Activated naive CD8-positive, alpha-beta T cell treated with anti-CD3 and anti-CD28 coated beads for 36 hours (primary cell): Measurements from ENCODE around the gene PRIMA1. TPM values are rescaled to one million over a fixed set of nuclear protein-coding genes. Genes with fewer than 3 reads are reported as not detected.
"Not testable (repeated sequence)": the region's sequence is repeated elsewhere in the genome, so short reads cannot be mapped to it uniquely, and the experiment has no call there.

Experiments
- DNase-seq: peaks from one replicate; pipeline ENCODE4 v3.0.0; 2021
- H3K27ac Mint-ChIP-seq: one replicate; pipeline ENCODE4 v1.8.0; 2022; ENCODE audit warnings: mild to moderate bottlenecking, moderate library complexity, mixed read lengths
- H3K27me3 Mint-ChIP-seq: one replicate; pipeline ENCODE4 v1.8.0; 2022; ENCODE audit warnings: mild to moderate bottlenecking, mixed read lengths
- H3K36me3 Mint-ChIP-seq: one replicate; pipeline ENCODE4 v1.8.0; 2021; ENCODE audit warnings: mild to moderate bottlenecking, mixed read lengths
- H3K4me1 Mint-ChIP-seq: one replicate; pipeline ENCODE4 v1.8.0; 2021; ENCODE audit warnings: mixed read lengths
- H3K4me3 Mint-ChIP-seq: one replicate; pipeline ENCODE4 v1.8.0; 2022; ENCODE audit warnings: mild to moderate bottlenecking, moderate library complexity, mixed read lengths
- H3K9me3 Mint-ChIP-seq: one replicate; pipeline ENCODE4 v1.8.0; 2022; ENCODE audit warnings: mixed read lengths
- total RNA-seq, 2 experiments: library from RNA; stranded (reverse); gene quantifications; one replicate each; pipeline ENCODE4 v1.2.3, GENCODE V29; 2021

Gene PRIMA1, protein sequence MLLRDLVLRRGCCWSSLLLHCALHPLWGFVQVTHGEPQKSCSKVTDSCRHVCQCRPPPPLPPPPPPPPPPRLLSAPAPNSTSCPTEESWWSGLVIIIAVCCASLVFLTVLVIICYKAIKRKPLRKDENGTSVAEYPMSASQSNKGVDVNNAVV
- total RNA-seq = not detected

DNA sequence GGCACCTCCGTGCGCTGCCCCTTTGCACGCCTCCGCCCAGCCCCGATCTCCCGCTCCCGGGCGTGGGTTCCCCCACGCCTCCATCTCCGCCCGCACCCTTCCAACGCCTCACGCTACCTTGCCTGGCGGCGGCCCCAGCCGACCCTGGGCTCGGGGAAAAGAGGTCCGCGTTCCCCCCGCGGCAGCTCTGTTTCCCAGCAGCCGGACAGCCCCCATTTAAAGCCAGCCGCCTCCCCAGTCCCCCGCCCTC is at the start of gene PRIMA1:
Gene PRIMA1 (minus strand): TSS at position 193 of the 250 bp plus-strand sequence. CDS start 767 bp downstream, outside the sequence.
- Mint-ChIP-seq H3K27me3 (peaks cover 53% of the 10 kb centered on the region), H3K4me1 (no peaks in the 10 kb centered on the region), H3K27ac (no peak within 1 kb of the TSS), H3K4me3 (no peak within 1 kb of the TSS), H3K36me3 (no peaks in the 10 kb centered on the region), H3K9me3 (no peaks in the 10 kb centered on the region)
- peak; percentile 2 for DNase-seq

GRCh38 chr14:93834699-93835371 is 46.5 kb upstream of the PRIMA1 start:
- Mint-ChIP-seq H3K27me3 (peaks cover 5% of the 10 kb centered on the region), H3K36me3 (no peaks in the 10 kb centered on the region), H3K4me1 (peaks cover 4% of the 10 kb centered on the region), H3K4me3 (no peak overlapping the region), H3K9me3 (peaks cover 2% of the 10 kb centered on the region), H3K27ac (no peak overlapping the region)
- no peak for DNase-seq

GRCh38 chr14:93832665-93833064 is 44.4 kb upstream of the PRIMA1 start:
- H3K4me1 Mint-ChIP-seq = no peaks in the 10 kb centered on the region
- H3K9me3 Mint-ChIP-seq = peaks cover 2% of the 10 kb centered on the region
- H3K27ac Mint-ChIP-seq = no peak overlapping the region
- no peak for DNase-seq
- H3K27me3 Mint-ChIP-seq = peaks cover 9% of the 10 kb centered on the region
- H3K36me3 Mint-ChIP-seq = no peaks in the 10 kb centered on the region
- no peak overlapping the region for H3K4me3 Mint-ChIP-seq

DNA sequence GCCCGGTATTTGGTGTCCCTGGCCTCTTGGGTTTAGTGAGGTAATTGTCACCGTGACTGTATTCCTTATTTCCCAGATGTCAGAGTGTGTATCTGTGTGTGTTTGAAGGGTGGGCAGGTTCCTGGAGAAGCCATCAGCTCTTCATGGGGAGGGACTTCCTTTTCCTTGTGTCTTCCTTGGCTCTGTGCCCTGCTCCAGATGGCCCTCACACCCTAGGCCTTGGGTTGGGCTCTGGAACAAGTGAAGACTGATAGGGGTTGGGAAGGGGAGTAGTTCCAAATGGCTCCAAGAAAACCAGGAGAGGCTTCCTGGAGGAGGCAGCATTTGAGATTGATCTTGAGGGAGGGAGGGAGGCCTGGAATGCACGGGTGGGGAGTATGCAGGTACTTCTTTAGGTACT is 43.8 kb upstream of the PRIMA1 start:
- H3K36me3 Mint-ChIP-seq = no peaks in the 10 kb centered on the region
- H3K27me3 Mint-ChIP-seq = peaks cover 11% of the 10 kb centered on the region
- no peak for DNase-seq
- H3K4me3 Mint-ChIP-seq = no peak overlapping the region
- H3K9me3 Mint-ChIP-seq = peaks cover 2% of the 10 kb centered on the region
- H3K4me1 Mint-ChIP-seq = no peaks in the 10 kb centered on the region
- no peak overlapping the region for H3K27ac Mint-ChIP-seq

GRCh38 chr14:93830753-93831461 is 42.6 kb upstream of the PRIMA1 start:
- H3K4me1 Mint-ChIP-seq = no peaks in the 10 kb centered on the region
- H3K27ac Mint-ChIP-seq = no peak overlapping the region
- peaks cover 17% of the 10 kb centered on the region for H3K27me3 Mint-ChIP-seq
- no peaks in the 10 kb centered on the region for H3K9me3 Mint-ChIP-seq
- no peaks in the 10 kb centered on the region for H3K36me3 Mint-ChIP-seq
- no peak for DNase-seq
- no peak overlapping the region for H3K4me3 Mint-ChIP-seq

GRCh38 chr14:93829839-93830481 is 41.7 kb upstream of the PRIMA1 start:
- Mint-ChIP-seq H3K27ac (no peak overlapping the region), H3K4me1 (no peaks in the 10 kb centered on the region), H3K27me3 (peaks cover 20% of the 10 kb centered on the region), H3K9me3 (no peaks in the 10 kb centered on the region), H3K36me3 (no peaks in the 10 kb centered on the region), H3K4me3 (no peak overlapping the region)
- no peak for DNase-seq

- Mint-ChIP-seq H3K36me3 (no peaks in the 10 kb centered on the region), H3K4me3 (no peak overlapping the region), H3K27ac (no peak overlapping the region), H3K4me1 (no peaks in the 10 kb centered on the region), H3K27me3 (peaks cover 17% of the 10 kb centered on the region), H3K9me3 (no peaks in the 10 kb centered on the region)
- no peak for DNase-seq
These were observed 36.9 kb upstream of the PRIMA1 start for GRCh38 chr14:93825235-93825553.

GRCh38 chr14:93824518-93825234 is 36.4 kb upstream of the PRIMA1 start:
- H3K36me3 Mint-ChIP-seq = no peaks in the 10 kb centered on the region

GRCh38 chr14:93824076-93824475 is 35.8 kb upstream of the PRIMA1 start:
- Mint-ChIP-seq H3K27ac (no peak overlapping the region), H3K9me3 (no peaks in the 10 kb centered on the region), H3K4me3 (no peak overlapping the region), H3K36me3 (no peaks in the 10 kb centered on the region), H3K27me3 (peaks cover 15% of the 10 kb centered on the region), H3K4me1 (no peaks in the 10 kb centered on the region)
- DNase-seq = no peak

More at GRCh38 chr14:93824518-93825234, 36.4 kb upstream of the PRIMA1 start:
- Mint-ChIP-seq H3K4me1 (no peaks in the 10 kb centered on the region), H3K27ac (no peak overlapping the region), H3K4me3 (no peak overlapping the region), H3K9me3 (no peaks in the 10 kb centered on the region), H3K27me3 (peaks cover 13% of the 10 kb centered on the region)
- DNase-seq = no peak

DNA sequence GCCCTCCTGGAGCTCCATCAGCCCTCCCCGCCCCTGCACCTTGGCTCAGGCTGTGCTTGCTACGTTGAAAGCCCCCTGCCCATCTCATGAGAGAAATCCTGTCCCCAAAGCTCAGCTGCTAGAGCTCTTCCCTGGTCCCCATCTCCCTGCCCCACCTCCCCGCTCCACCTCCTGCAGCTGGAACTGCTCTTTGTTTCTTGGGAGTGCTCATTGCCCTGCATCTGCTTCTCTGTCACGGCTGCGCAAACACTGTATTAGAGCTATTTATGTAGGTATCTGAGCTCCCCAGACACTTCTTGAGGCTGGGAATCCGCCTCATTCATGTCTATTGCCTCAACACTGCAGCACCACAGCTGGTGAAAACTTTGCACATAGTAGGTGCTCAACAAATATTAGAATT is 32.8 kb upstream of the PRIMA1 start:
- DNase-seq = no peak
- H3K4me3 Mint-ChIP-seq = no peak overlapping the region
- H3K27me3 Mint-ChIP-seq = peaks cover 10% of the 10 kb centered on the region
- no peaks in the 10 kb centered on the region for H3K9me3 Mint-ChIP-seq
- no peak overlapping the region for H3K27ac Mint-ChIP-seq
- no peaks in the 10 kb centered on the region for H3K36me3 Mint-ChIP-seq
- no peaks in the 10 kb centered on the region for H3K4me1 Mint-ChIP-seq

DNA sequence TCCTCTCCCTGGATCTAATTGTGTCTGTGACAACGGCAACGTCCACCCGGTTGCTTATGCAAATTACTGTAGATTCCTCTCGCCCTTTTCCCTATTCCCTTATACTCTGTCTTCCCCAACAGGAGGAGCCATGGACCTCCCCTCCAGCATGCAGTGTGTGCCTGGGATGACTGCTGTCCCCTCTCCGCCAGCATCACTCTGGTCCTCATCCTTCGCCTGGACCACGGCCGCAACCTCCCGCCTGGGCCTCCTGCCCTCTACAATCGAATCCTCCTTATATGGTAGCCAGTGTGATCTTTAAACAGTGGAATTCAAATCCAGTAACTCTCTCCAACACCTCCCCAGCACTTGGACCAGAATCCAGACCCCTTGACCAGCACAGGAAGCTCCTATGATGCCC is 30.6 kb upstream of the PRIMA1 start:
- H3K4me1 Mint-ChIP-seq = no peaks in the 10 kb centered on the region
- H3K27ac Mint-ChIP-seq = no peak overlapping the region
- no peak overlapping the region for H3K4me3 Mint-ChIP-seq
- no peak for DNase-seq
- H3K36me3 Mint-ChIP-seq = no peaks in the 10 kb centered on the region
- H3K9me3 Mint-ChIP-seq = peaks cover 16% of the 10 kb centered on the region
- peaks cover 6% of the 10 kb centered on the region for H3K27me3 Mint-ChIP-seq

- no peak overlapping the region for H3K4me3 Mint-ChIP-seq
- H3K36me3 Mint-ChIP-seq = no peaks in the 10 kb centered on the region
- no peak overlapping the region for H3K27ac Mint-ChIP-seq
- H3K9me3 Mint-ChIP-seq = peaks cover 31% of the 10 kb centered on the region
- DNase-seq = no peak
- H3K27me3 Mint-ChIP-seq = peaks cover 24% of the 10 kb centered on the region
- peaks cover 1% of the 10 kb centered on the region for H3K4me1 Mint-ChIP-seq
These were observed 23.4 kb upstream of the PRIMA1 start for GRCh38 chr14:93811676-93812075.

GRCh38 chr14:93811020-93811419 is 22.7 kb upstream of the PRIMA1 start:
- Mint-ChIP-seq H3K4me1 (peaks cover 1% of the 10 kb centered on the region), H3K27ac (no peak overlapping the region), H3K36me3 (no peaks in the 10 kb centered on the region), H3K27me3 (peaks cover 25% of the 10 kb centered on the region), H3K4me3 (no peak overlapping the region), H3K9me3 (peaks cover 31% of the 10 kb centered on the region)
- no peak for DNase-seq

DNA sequence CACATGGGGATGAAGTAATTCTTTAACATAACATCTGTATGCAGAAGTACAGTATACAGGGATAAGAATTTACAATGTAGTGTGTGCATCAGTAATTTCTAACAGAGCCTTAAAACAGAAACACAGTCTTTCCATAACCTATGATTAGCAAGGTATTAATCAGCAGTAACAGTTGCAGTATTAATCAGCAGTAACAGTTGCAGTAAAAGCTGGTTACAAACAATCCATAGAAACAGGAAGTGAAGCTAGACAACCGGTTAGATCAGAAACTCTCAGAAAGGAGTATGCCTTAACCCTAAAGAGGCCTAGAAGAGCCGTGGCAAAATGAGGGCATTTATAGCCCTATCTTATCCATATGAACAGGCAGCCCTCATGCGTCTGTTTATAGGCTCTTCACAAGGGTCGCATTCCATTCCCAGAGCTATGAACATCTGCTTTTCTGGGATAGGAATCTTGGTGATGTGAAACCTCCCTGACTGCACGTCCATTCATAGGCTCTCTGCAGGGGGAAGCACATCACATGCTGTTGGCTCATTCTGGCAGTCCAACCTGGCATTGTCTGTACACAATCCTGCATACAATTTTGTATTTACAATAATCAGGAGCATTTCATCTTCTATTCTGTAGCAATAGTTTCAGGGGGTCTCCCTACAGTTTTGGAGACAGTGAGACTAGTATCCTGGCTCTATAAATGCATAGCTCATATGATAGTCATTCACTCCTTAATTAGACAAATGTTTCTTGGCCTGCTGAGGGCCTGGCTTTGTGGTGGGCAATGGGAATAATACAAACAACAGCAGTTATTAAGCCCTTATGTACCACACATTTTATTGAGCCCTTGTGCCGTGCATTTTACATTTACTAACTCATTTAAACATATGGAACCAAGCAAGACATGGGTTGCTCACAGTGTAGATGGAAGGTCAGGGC is 21.5 kb upstream of the PRIMA1 start:
- DNase-seq, H3K4me3 Mint-ChIP-seq, H3K4me1 Mint-ChIP-seq, H3K36me3 Mint-ChIP-seq, H3K27ac Mint-ChIP-seq: not testable (repeated sequence)
- H3K9me3 Mint-ChIP-seq = peaks cover 20% of the 10 kb centered on the region
- H3K27me3 Mint-ChIP-seq = peaks cover 30% of the 10 kb centered on the region
